ENCODE measurements around the gene PRKN.
"Not testable (repeated sequence)": the region's sequence is repeated elsewhere in the genome, so short reads cannot be mapped to it uniquely, and the experiment has no call there.

The PRKN gene

GRCh38 chr6:161924516-161925116 is 803.0 kb downstream of the PRKN start:
- no peak for DNase-seq

GRCh38 chr6:161922631-161923119 is 804.9 kb downstream of the PRKN start:
- no peak for DNase-seq

GRCh38 chr6:161921602-161922395 is 805.8 kb downstream of the PRKN start:
- DNase-seq, result no peak

- DNase-seq, result no peak
These were observed 807.9 kb downstream of the PRKN start for GRCh38 chr6:161919691-161920090.

- DNase-seq, result no peak
These were observed 808.8 kb downstream of the PRKN start for GRCh38 chr6:161918628-161919205.

GRCh38 chr6:161918109-161918531 is 809.4 kb downstream of the PRKN start:
- no peak for DNase-seq

- no peak for DNase-seq
These were observed 809.9 kb downstream of the PRKN start for GRCh38 chr6:161917645-161918044.

GRCh38 chr6:161915456-161915964 is 812.1 kb downstream of the PRKN start:
- no peak for DNase-seq

- no peak for DNase-seq
These were observed 818.7 kb downstream of the PRKN start for GRCh38 chr6:161908872-161909271.

GRCh38 chr6:161906571-161906970 is 821.0 kb downstream of the PRKN start:
- no peak for DNase-seq

- no peak for DNase-seq
These were observed 823.9 kb downstream of the PRKN start for GRCh38 chr6:161903584-161904212.

GRCh38 chr6:161901740-161902426 is 825.7 kb downstream of the PRKN start:
- no peak for DNase-seq

- DNase-seq, result no peak
These were observed 833.1 kb downstream of the PRKN start for GRCh38 chr6:161894436-161894835.

GRCh38 chr6:161891542-161891941 is 836.0 kb downstream of the PRKN start:
- no peak for DNase-seq

GRCh38 chr6:161890832-161891297 is 836.7 kb downstream of the PRKN start:
- DNase-seq, result no peak

- no peak for DNase-seq
These were observed 837.3 kb downstream of the PRKN start for GRCh38 chr6:161890133-161890831.

- no peak for DNase-seq
These were observed 838.2 kb downstream of the PRKN start for GRCh38 chr6:161889324-161889723.

GRCh38 chr6:161886545-161886944 is 841.0 kb downstream of the PRKN start:
- not testable (repeated sequence) for DNase-seq

- DNase-seq, result no peak
These were observed 842.8 kb downstream of the PRKN start for GRCh38 chr6:161884782-161885181.

- DNase-seq, result no peak
These were observed 845.3 kb downstream of the PRKN start for GRCh38 chr6:161882196-161882765.

- no peak for DNase-seq
These were observed 847.5 kb downstream of the PRKN start for GRCh38 chr6:161880056-161880455.

GRCh38 chr6:161876231-161876630 is 851.3 kb downstream of the PRKN start:
- no peak for DNase-seq

Measured in stimulated activated naive CD4-positive, alpha-beta T cell treated with Interleukin-2 at 50 U/mL for 16 hours (primary cell).